HG02759 (cell line): ENCODE data around the gene RNF186.

ENCODE experiments used
- ATAC-seq: cut with Tn5 transposase; IDR thresholded peaks from one replicate; pipeline ENCODE4 v1.9.1; 2021; ENCODE audit warnings: mild to moderate bottlenecking, moderate library complexity; ENCODE audit not compliant: unreplicated experiment

The RNF186 gene

GRCh38 chr1:19768353-19769210, 46.5 kb downstream of the RNF186 start:
- ATAC-seq = no peak

GRCh38 chr1:19765623-19766022, 49.5 kb downstream of the RNF186 start:
- no peak for ATAC-seq

- ATAC-seq = no peak
Measured at GRCh38 chr1:19764848-19765247, 50.2 kb downstream of the RNF186 start.
